Fibroblast of upper back skin (primary cell): Measurements from ENCODE around the gene LRCH3.
"Not testable (repeated sequence)": the region's sequence is repeated elsewhere in the genome, so short reads cannot be mapped to it uniquely, and the experiment has no call there.

Experiments
- DNase-seq: peaks from one replicate; pipeline ENCODE4 v3.0.0-alpha.2; 2013

The LRCH3 gene

GRCh38 chr3:197887430-197888053 is 96.5 kb downstream of the LRCH3 start:
- DNase-seq, result not testable (repeated sequence)

- no peak for DNase-seq
Measured at GRCh38 chr3:197888511-197888910, 97.5 kb downstream of the LRCH3 start.

GRCh38 chr3:197889204-197889930 is 98.3 kb downstream of the LRCH3 start:
- DNase-seq, result no peak

- no peak for DNase-seq
Measured at GRCh38 chr3:197890693-197891092, 99.6 kb downstream of the LRCH3 start.

GRCh38 chr3:197892162-197892561 is 101.1 kb downstream of the LRCH3 start:
- no peak for DNase-seq

GRCh38 chr3:197896421-197896820 is 105.4 kb downstream of the LRCH3 start:
- no peak for DNase-seq

- no peak for DNase-seq
Measured at GRCh38 chr3:197899833-197900478, 108.9 kb downstream of the LRCH3 start.

- DNase-seq, result no peak
Measured at GRCh38 chr3:197901626-197902025, 110.6 kb downstream of the LRCH3 start.

GRCh38 chr3:197906023-197906849 is 115.2 kb downstream of the LRCH3 start:
- DNase-seq, result peak; percentile 92

- DNase-seq, result no peak
Measured at GRCh38 chr3:197906850-197907187, 115.8 kb downstream of the LRCH3 start.

- DNase-seq, result peak; percentile 7
Measured at GRCh38 chr3:197907196-197907595, 116.1 kb downstream of the LRCH3 start.

- peak; percentile 4 for DNase-seq
Measured at GRCh38 chr3:197908550-197908949, 117.5 kb downstream of the LRCH3 start.

GRCh38 chr3:197908957-197909701 is 118.1 kb downstream of the LRCH3 start:
- DNase-seq, result no peak

GRCh38 chr3:197912741-197913476 is 121.9 kb downstream of the LRCH3 start:
- DNase-seq, result no peak

- no peak for DNase-seq
Measured at GRCh38 chr3:197913641-197914380, 122.8 kb downstream of the LRCH3 start.

GRCh38 chr3:197921429-197922275 is 130.6 kb downstream of the LRCH3 start:
- not testable (repeated sequence) for DNase-seq

- no peak for DNase-seq
Measured at GRCh38 chr3:197926418-197926817, 135.4 kb downstream of the LRCH3 start.

- not testable (repeated sequence) for DNase-seq
Measured at GRCh38 chr3:197927578-197927977, 136.5 kb downstream of the LRCH3 start.

- no peak for DNase-seq
Measured at GRCh38 chr3:197936819-197937384, 145.8 kb downstream of the LRCH3 start.
